Stimulated activated memory B cell treated with anti-CD40 and anti-IgM and Interleukin-4, amounts not matched to agents 10 μg/mL and 1 μg/mL and 100 μg/mL, for 72 hours (primary cell): ENCODE measurements around the gene FTSJ3.
"Not testable (repeated sequence)": the region's sequence is repeated elsewhere in the genome, so short reads cannot be mapped to it uniquely, and the experiment has no call there.

Experiments used
- ATAC-seq: fragments of 150-1000 bp; cut with Tn5 transposase; 2 replicates; pipeline ENCODE4 v1.10.0; 2021
- H3K27ac Mint-ChIP-seq: one replicate; pipeline ENCODE4 v1.8.0; 2022; ENCODE audit warnings: mild to moderate bottlenecking, mixed read lengths
- H3K27me3 Mint-ChIP-seq: one replicate; pipeline ENCODE4 v1.8.0; 2022; ENCODE audit warnings: mixed read lengths
- H3K36me3 Mint-ChIP-seq: one replicate; pipeline ENCODE4 v1.8.0; 2022; ENCODE audit warnings: mixed read lengths
- H3K4me1 Mint-ChIP-seq: one replicate; pipeline ENCODE4 v1.8.0; 2022; ENCODE audit warnings: mixed read lengths
- H3K4me3 Mint-ChIP-seq: one replicate; pipeline ENCODE4 v1.8.0; 2022; ENCODE audit warnings: mild to moderate bottlenecking, moderate library complexity, mixed read lengths
- H3K9me3 Mint-ChIP-seq: one replicate; pipeline ENCODE4 v1.8.0; 2022; ENCODE audit warnings: mixed read lengths

The FTSJ3 gene

DNA sequence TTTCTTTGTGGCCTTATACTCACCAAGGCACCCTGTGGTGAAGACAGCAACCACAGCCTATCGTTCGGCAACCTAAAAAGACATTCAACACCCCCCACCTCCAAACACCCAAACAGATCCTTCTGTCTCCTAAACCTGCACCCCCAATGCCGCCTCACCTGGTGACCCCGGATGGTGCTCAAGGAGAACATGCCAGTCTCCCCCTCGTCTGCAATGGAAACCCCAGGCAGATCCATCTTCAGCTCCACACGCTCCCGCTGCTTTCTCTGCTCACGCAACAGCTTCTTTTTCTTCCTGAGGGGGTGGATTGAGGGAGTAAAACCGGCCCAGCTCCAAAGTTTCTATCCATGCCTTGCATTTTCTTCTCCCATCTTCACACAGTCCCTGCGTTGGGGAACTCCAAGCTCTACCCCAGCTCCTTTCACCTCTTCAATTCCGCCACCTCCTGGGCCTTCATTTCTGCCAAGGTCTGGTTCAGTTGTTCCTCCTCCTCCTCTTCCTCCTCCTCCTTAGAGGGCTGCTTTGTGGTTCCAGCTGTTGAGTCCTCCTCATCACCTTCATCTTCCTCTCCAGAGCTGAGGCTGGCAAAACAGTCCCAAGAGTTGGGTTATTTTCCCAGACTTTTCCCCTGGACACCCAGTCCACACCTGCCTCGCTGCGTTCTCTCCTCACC lies 3.7 kb downstream of the FTSJ3 start:
- Mint-ChIP-seq H3K4me1 (peaks cover 70% of the 10 kb centered on the region), H3K27ac (peak overlapping the region; percentile 41), H3K9me3 (no peaks in the 10 kb centered on the region), H3K27me3 (no peaks in the 10 kb centered on the region), H3K4me3 (no peak overlapping the region), H3K36me3 (peaks cover 54% of the 10 kb centered on the region)
- ATAC-seq: no peak

DNA sequence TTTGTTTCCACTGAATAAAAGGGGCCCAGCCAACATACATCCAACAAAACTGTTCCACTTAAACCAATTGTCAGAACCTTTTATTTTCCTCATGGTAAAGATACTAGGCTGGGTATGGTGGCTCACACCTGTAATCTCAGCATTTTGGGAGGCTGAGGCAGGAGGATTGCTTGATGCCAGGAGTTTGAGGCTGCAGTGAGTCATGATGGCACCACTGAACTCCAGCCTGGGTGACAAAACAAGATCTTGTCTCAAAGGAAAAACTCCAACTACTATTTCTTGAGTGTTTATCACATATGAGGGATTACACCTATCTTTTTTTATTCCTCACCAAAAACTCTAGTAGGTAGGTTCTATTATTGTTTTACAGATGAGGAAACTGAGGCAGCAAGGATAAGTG lies 4.9 kb downstream of the FTSJ3 start:
- no peak overlapping the region for H3K4me3 Mint-ChIP-seq
- H3K27ac Mint-ChIP-seq: peak overlapping the region; percentile 83
- no peaks in the 10 kb centered on the region for H3K27me3 Mint-ChIP-seq
- no peaks in the 10 kb centered on the region for H3K9me3 Mint-ChIP-seq
- H3K4me1 Mint-ChIP-seq: peaks cover 62% of the 10 kb centered on the region
- peaks cover 66% of the 10 kb centered on the region for H3K36me3 Mint-ChIP-seq
- ATAC-seq: no peak

DNA sequence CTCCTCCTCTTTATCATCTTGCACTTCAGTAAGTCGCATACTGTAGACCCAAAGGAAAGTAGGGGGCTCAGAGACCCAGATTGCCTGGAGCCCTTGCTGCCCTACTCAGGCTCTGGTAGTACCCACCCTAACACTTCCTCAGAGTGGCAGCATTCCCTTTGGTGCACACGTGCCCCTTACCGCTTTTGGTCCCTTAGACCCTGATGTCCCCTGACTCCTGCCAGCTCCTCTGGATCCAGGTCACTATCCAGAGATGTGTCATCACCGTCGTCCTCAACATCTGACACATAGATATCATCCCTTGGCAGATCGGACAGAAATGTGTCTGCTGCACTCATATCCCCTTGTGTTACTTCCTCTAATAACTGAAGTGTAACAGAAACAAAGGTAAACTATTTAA lies 5.7 kb downstream of the FTSJ3 start:
- Mint-ChIP-seq H3K36me3 (peaks cover 67% of the 10 kb centered on the region), H3K4me1 (peaks cover 62% of the 10 kb centered on the region), H3K27ac (peak overlapping the region; percentile 83), H3K9me3 (no peaks in the 10 kb centered on the region), H3K4me3 (peak overlapping the region; percentile 34), H3K27me3 (no peaks in the 10 kb centered on the region)
- no peak for ATAC-seq

DNA sequence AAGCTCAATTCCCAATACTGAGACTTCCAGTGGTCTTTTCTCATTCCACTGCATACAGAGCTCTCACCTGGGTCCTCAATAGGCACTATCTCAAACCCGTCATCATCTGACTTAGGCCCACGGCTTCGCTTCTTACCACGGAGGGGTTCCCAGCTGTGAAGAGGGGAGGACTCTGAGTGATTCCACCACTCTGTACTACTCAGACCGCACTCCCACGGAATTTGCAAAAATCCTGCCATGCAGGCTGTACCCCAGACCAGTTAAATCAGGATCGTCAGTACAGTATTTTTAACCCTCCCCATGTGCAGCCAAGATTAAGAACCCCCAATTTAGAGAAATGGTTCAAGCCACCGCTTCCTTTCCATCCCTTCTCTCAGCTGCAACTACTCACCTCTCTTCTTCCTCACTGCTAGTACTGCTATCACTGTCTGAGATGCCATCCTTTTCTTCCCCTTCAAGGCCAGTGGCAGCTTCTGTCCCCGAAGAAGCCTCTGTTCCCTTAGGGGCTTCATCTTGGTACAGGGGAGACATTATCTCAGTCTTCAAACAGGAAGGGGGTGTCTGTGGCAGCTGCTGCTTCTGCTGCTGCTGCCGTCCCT lies 6.4 kb downstream of the FTSJ3 start:
- no peak overlapping the region for H3K4me3 Mint-ChIP-seq
- H3K36me3 Mint-ChIP-seq: peaks cover 67% of the 10 kb centered on the region
- H3K9me3 Mint-ChIP-seq: no peaks in the 10 kb centered on the region
- peaks cover 55% of the 10 kb centered on the region for H3K4me1 Mint-ChIP-seq
- H3K27ac Mint-ChIP-seq: peak overlapping the region; percentile 83
- ATAC-seq: no peak
- H3K27me3 Mint-ChIP-seq: no peaks in the 10 kb centered on the region

DNA sequence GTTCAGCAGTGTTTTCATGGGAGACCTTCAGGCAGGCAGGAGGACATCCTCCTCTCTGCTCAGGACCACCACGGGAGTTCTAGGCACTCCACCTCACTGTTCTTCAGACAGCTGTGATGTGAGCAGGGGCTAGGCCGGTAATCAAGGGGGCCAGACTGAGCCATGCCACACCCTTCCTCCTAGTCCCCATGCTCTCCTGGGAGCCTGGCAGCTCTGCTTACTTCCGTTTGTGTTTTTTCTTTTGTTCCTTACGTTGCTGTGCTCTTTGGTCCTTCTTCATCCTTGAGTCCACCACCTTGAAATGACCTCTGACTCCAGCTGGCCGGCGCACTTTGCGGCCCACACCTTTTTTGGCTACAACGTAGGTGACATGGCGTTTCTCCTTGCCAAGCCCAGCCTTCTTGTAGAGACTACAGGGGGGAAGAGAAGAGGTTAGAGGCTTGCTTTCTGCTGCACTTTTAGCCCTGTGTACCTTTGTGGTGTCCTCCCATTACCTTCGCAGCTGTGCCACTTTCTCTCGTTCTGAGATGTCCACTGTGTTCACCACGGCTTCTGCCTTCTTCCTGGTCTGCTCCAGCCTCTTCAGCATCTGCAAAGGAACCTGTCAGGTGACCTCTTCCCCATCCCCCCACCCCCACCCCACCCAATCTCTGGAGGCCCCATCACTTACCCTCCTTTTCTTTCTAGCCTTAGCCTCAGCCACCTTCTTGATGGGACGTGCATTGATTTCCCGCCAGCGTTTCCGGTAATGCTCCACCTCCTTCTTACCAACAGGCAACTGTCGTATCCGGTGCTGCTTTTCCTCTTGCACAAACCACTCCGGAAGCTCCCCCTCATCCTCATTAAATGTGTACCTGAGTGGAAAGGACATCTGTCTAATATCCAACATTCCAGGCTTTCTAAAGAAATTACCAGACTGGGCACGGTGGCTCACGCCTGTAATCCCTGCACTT lies 7.6 kb downstream of the FTSJ3 start:
- Mint-ChIP-seq H3K4me3 (no peak overlapping the region), H3K4me1 (peaks cover 49% of the 10 kb centered on the region)
- ATAC-seq: no peak

DNA sequence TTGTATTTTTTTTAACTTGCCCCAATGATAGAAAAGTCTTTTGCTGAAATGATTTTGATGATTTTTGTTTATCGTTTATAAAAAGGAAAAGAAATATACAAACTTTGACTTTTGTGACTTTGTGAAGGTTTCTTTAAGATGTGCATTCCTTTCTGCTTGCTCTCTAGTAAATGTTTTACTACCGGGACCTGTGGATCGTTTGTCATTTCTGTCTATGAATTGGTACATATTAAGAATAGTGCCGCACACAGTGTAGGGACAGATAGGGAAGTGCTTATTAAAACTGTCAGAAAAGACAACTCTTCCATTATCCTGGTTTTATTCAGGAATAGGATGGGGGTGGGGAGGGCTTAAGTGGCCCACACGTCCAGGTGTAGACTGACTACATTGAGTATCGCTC lies 8.3 kb downstream of the FTSJ3 start:
- peaks cover 73% of the 10 kb centered on the region for H3K36me3 Mint-ChIP-seq
- peak overlapping the region; percentile 32 for H3K27ac Mint-ChIP-seq
- ATAC-seq: no peak
- no peaks in the 10 kb centered on the region for H3K9me3 Mint-ChIP-seq
- H3K27me3 Mint-ChIP-seq: no peaks in the 10 kb centered on the region
- H3K4me1 Mint-ChIP-seq: peaks cover 41% of the 10 kb centered on the region
- H3K4me3 Mint-ChIP-seq: no peak overlapping the region

More for the DNA sequence above, 7.6 kb downstream of the FTSJ3 start:
- peaks cover 73% of the 10 kb centered on the region for H3K36me3 Mint-ChIP-seq
- no peaks in the 10 kb centered on the region for H3K9me3 Mint-ChIP-seq
- H3K27me3 Mint-ChIP-seq: no peaks in the 10 kb centered on the region
- peak overlapping the region; percentile 32 for H3K27ac Mint-ChIP-seq

DNA sequence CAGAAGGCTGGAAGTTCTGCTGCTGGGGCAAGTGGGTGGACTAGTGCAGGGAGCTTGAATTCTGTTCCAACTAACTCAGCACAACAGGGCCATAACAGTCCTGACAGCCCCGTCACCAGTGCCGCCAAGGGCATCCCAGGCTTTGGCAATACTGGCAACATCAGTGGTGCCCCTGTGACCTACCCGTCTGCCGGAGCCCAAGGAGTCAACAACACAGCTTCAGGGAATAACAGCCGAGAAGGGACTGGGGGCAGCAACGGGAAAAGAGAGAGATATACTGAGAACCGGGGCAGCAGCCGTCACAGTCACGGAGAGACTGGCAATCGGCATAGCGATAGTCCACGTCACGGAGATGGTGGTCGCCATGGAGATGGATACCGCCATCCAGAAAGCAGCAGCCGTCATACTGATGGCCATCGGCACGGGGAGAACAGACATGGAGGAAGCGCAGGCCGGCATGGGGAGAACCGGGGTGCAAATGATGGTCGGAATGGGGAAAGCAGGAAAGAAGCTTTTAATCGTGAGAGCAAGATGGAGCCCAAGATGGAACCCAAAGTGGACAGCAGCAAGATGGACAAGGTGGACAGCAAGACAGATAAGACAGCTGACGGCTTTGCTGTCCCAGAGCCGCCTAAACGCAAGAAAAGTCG lies 9.6 kb downstream of the FTSJ3 start:
- peaks cover 74% of the 10 kb centered on the region for H3K36me3 Mint-ChIP-seq
- H3K4me3 Mint-ChIP-seq: no peak overlapping the region
- no peaks in the 10 kb centered on the region for H3K27me3 Mint-ChIP-seq
- peak overlapping the region; percentile 32 for H3K27ac Mint-ChIP-seq
- H3K9me3 Mint-ChIP-seq: no peaks in the 10 kb centered on the region
- H3K4me1 Mint-ChIP-seq: peaks cover 34% of the 10 kb centered on the region
- no peak for ATAC-seq

DNA sequence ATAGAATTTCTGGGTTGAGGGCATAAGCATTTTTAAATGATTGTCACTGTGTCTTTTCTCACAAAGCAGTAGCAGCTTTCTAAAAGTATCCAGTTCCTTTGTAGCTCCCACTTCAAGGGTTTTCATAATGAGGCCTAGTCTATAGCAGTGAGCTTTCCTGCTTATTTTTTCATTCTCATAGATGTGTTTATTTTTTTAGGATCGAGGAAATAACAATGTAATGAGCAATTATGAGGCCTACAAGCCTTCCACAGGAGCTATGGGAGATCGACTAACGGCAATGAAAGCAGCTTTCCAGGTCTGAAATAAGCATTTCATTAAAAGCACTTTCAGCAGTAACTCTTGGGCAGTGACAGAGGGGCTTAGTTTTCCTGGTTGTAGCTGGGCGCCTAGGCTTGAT lies 10.8 kb downstream of the FTSJ3 start:
- Mint-ChIP-seq H3K9me3 (no peaks in the 10 kb centered on the region), H3K4me3 (no peak overlapping the region), H3K27ac (no peak overlapping the region), H3K36me3 (peaks cover 72% of the 10 kb centered on the region), H3K4me1 (peaks cover 25% of the 10 kb centered on the region), H3K27me3 (no peaks in the 10 kb centered on the region)
- ATAC-seq: no peak

DNA sequence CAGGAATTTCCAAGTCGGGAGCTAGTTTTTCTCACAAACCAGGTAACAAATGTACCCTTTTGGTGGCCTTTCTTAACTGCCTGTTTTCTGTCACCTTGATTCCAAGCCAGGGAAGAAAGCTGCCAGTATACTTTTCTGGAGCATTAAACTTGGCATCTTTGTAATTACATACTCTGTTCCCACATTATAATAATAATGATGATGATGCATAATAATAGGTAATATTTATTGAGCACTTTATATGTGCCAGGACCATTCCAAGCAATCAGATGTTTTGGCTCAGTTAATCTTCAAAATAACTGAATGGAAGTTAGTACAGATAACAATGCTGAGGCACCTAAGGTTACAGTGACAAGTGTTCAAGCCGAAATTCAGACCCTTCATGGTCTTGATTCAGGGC lies 11.3 kb downstream of the FTSJ3 start:
- Mint-ChIP-seq H3K27ac (no peak overlapping the region), H3K27me3 (no peaks in the 10 kb centered on the region), H3K36me3 (peaks cover 72% of the 10 kb centered on the region)

DNA sequence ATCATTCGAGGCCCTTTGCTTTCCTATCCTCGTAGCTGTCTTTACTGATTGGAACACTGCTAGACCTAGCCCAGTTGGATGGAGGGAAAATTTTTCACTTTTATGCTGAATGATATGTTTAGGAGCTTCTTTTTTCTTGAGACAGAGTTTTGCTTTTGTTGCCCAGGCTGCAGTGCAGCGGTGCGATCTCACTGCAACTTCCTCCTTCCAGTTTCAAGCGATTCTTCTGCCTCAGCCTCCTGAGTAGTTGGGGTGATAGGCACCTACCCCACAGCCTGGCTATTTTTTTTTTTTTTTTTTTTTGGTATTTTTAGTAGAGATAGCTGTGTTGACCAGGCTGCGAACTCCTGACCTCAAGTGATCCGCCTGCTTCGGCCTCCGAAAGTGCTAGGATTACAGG lies 17.5 kb downstream of the FTSJ3 start:
- no peak for ATAC-seq
- Mint-ChIP-seq H3K36me3 (peaks cover 68% of the 10 kb centered on the region), H3K4me3 (no peak overlapping the region), H3K27me3 (no peaks in the 10 kb centered on the region), H3K4me1 (peaks cover 9% of the 10 kb centered on the region), H3K27ac (peak overlapping the region; percentile 63), H3K9me3 (no peaks in the 10 kb centered on the region)

More for the DNA sequence above, 11.3 kb downstream of the FTSJ3 start:
- Mint-ChIP-seq H3K4me3 (no peak overlapping the region), H3K9me3 (no peaks in the 10 kb centered on the region), H3K4me1 (peaks cover 20% of the 10 kb centered on the region)
- no peak for ATAC-seq

DNA sequence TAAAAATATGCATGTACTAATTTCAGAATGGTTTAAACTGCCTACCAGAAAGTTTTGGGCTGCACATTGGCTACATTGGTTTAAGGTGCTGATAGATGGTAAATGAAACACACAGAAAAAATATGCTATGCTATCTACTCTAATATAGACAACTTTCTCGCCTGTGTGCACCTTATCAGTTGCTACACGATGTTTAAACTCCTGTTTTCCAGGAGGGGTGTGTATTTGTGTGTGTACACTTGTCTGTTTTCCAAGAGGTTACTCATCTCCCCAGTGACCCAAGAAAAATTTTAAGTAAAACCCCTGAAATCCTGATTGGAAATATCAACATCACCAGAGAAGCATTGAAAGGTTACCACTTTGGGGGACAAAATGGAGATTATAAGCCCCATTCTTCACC lies 21.9 kb downstream of the FTSJ3 start:
- Mint-ChIP-seq H3K4me3 (no peak overlapping the region), H3K4me1 (peaks cover 9% of the 10 kb centered on the region), H3K36me3 (peaks cover 54% of the 10 kb centered on the region), H3K9me3 (no peaks in the 10 kb centered on the region), H3K27me3 (no peaks in the 10 kb centered on the region), H3K27ac (no peak overlapping the region)
- no peak for ATAC-seq

DNA sequence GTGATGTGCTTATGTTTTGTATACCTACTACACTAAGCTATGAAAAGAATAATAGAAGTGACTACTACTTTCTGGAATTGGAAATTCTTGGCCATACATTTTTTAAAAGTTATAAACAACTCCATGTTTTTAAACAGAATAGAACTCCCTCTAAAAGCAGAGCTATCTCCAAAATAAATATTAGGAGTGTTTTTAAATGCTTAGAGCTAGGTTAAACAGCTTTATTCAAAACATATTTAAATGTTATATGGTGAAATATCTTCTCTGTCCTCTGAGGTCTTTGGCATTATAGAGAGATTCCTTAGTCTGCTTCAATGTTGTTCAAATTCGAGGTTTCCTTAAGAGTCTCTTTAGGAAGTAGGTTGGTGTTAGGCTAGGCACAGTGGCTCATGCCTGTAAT lies 23.1 kb downstream of the FTSJ3 start:
- Mint-ChIP-seq H3K36me3 (peaks cover 60% of the 10 kb centered on the region), H3K9me3 (no peaks in the 10 kb centered on the region), H3K27ac (no peak overlapping the region), H3K27me3 (no peaks in the 10 kb centered on the region), H3K4me3 (no peak overlapping the region), H3K4me1 (peaks cover 2% of the 10 kb centered on the region)
- ATAC-seq: no peak

DNA sequence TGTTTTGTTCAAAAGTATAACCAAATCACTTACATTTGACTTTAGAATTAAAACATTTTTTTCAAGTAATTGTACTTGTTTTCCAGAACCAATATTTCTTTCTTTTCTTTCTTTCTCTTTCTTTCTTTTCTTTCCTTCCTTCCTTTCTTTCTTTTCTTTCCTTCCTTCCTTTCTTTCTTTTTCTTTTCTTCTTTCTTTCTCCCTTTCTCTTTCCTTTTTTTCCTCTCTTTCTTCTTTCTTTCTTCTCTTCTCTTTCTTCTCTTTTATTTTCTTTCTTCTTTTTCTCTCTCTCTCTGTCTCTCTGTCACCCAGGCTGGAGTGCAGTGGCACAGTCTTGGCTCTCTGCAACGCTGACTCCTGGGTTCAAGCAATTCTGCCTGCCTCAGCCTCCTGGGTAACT lies 26.7 kb downstream of the FTSJ3 start:
- Mint-ChIP-seq H3K4me3 (no peak overlapping the region), H3K36me3 (peaks cover 49% of the 10 kb centered on the region), H3K4me1 (no peaks in the 10 kb centered on the region), H3K27me3 (no peaks in the 10 kb centered on the region), H3K27ac (peak overlapping the region; percentile 53), H3K9me3 (no peaks in the 10 kb centered on the region)
- ATAC-seq: no peak

DNA sequence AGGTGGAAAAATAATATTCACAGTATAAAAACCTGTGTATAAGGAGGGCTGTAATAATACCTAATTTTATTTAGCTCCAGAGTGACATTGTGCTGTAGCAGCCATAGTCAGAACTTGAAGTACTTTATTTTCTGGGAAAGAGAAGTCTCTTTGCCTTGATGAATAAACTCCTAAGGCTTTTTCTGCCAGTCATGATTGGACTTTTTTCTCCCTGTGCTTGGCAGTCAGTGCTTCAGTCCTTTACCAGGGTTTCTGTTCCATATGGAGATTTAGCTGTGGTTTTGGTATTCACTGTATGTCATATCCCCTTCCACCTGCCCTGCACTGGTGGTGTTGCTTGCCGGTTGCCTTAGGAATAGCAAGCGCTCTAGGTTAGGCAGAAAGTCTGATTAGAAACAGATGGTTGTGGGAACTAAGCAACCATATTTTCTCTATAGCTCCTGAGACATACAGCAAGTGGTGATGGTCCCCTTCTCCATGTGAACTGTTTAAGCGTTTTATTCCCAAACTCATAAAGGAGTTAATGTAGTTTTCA lies 28.8 kb downstream of the FTSJ3 start:
- Mint-ChIP-seq H3K4me3 (no peak overlapping the region), H3K36me3 (peaks cover 49% of the 10 kb centered on the region), H3K9me3 (no peaks in the 10 kb centered on the region), H3K27me3 (no peaks in the 10 kb centered on the region), H3K4me1 (peaks cover 6% of the 10 kb centered on the region), H3K27ac (no peak overlapping the region)
- ATAC-seq: no peak

DNA sequence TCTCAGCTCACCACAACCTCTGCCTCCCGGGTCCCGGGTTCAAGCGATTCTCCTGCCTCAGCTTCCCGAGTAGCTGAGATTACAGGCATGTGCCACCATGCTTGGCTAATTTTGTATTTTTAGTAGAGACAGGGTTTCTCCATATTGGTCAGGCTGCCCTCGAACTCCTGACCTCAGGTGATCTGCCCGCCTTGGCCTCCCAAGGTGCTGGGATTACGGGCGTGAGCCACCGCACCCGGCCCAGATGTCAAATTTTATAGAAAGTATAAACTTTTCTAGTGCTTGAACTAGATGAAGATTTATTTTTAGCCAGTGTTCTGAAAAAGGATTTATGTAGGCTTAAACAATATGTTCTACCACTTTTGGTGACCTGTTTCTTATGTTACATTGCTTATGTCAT lies 31.1 kb downstream of the FTSJ3 start:
- ATAC-seq, H3K4me1 Mint-ChIP-seq: not testable (repeated sequence)
- peaks cover 58% of the 10 kb centered on the region for H3K36me3 Mint-ChIP-seq

More for the DNA sequence above, 31.1 kb downstream of the FTSJ3 start:
- H3K9me3 Mint-ChIP-seq, H3K27me3 Mint-ChIP-seq, H3K27ac Mint-ChIP-seq, H3K4me3 Mint-ChIP-seq: not testable (repeated sequence)
